ENCODE results near the gene CHST8.

Gene CHST8

GRCh38 chr19:33678796-33679585 lies 57.2 kb downstream of the CHST8 start:
- no peak for TF ChIP-seq RAD21 (IDR thresholded peaks at IDR 0.05; ENCODE audit: low read depth)
- no peak for TF ChIP-seq EGR1 (IDR thresholded peaks at IDR 0.05)
- no peak for TF ChIP-seq MAX (IDR thresholded peaks at IDR 0.05)
- no peak for TF ChIP-seq ZBTB7A (IDR thresholded peaks at IDR 0.05; ENCODE audit: low read depth)
- TF ChIP-seq NFIC (IDR thresholded peaks at IDR 0.05): no peak
- no peak for TF ChIP-seq FOXM1 (IDR thresholded peaks at IDR 0.05; ENCODE audit: borderline replicate concordance, low read depth)
- TF ChIP-seq TCF12 (IDR thresholded peaks at IDR 0.05; ENCODE audit: low read depth): no peak
- no peak for TF ChIP-seq REST (IDR thresholded peaks at IDR 0.05; ENCODE audit: low read depth)
- no peak for TF ChIP-seq TAF1 (IDR thresholded peaks at IDR 0.05; ENCODE audit: low read depth)
- no peak for TF ChIP-seq CREB1 (IDR thresholded peaks at IDR 0.05; ENCODE audit: low read depth)
- TF ChIP-seq YY1 (IDR thresholded peaks at IDR 0.05; ENCODE audit: low read depth): no peak
- no peak for TF ChIP-seq USF1 (IDR thresholded peaks at IDR 0.05)
- no peak for TF ChIP-seq TEAD4 (IDR thresholded peaks at IDR 0.05)
- no peak for TF ChIP-seq CEBPB (IDR thresholded peaks at IDR 0.05)
- TF ChIP-seq EP300 (IDR thresholded peaks at IDR 0.05; ENCODE audit: borderline replicate concordance): no peak

GRCh38 chr19:33679696-33680095 lies 57.9 kb downstream of the CHST8 start:
- TF ChIP-seq YY1 (IDR thresholded peaks at IDR 0.05; ENCODE audit: low read depth): no peak
- no peak for TF ChIP-seq REST (IDR thresholded peaks at IDR 0.05; ENCODE audit: low read depth)
- no peak for TF ChIP-seq USF1 (IDR thresholded peaks at IDR 0.05)
- TF ChIP-seq CEBPB (IDR thresholded peaks at IDR 0.05): no peak
- TF ChIP-seq EP300 (IDR thresholded peaks at IDR 0.05; ENCODE audit: borderline replicate concordance): no peak
- TF ChIP-seq TEAD4 (IDR thresholded peaks at IDR 0.05): no peak
- TF ChIP-seq CREB1 (IDR thresholded peaks at IDR 0.05; ENCODE audit: low read depth): no peak
- TF ChIP-seq ZBTB7A (IDR thresholded peaks at IDR 0.05; ENCODE audit: low read depth): no peak
- no peak for TF ChIP-seq TAF1 (IDR thresholded peaks at IDR 0.05; ENCODE audit: low read depth)
- no peak for TF ChIP-seq EGR1 (IDR thresholded peaks at IDR 0.05)
- TF ChIP-seq FOXM1 (IDR thresholded peaks at IDR 0.05; ENCODE audit: borderline replicate concordance, low read depth): no peak
- no peak for TF ChIP-seq MAX (IDR thresholded peaks at IDR 0.05)
- TF ChIP-seq RAD21 (IDR thresholded peaks at IDR 0.05; ENCODE audit: low read depth): no peak
- no peak for TF ChIP-seq NFIC (IDR thresholded peaks at IDR 0.05)
- no peak for TF ChIP-seq TCF12 (IDR thresholded peaks at IDR 0.05; ENCODE audit: low read depth)

- TF ChIP-seq CEBPB (IDR thresholded peaks at IDR 0.05): no peak
- TF ChIP-seq TCF12 (IDR thresholded peaks at IDR 0.05; ENCODE audit: low read depth): no peak
- TF ChIP-seq EGR1 (IDR thresholded peaks at IDR 0.05): no peak
- TF ChIP-seq MAX (IDR thresholded peaks at IDR 0.05): no peak
- TF ChIP-seq TAF1 (IDR thresholded peaks at IDR 0.05; ENCODE audit: low read depth): no peak
- no peak for TF ChIP-seq NFIC (IDR thresholded peaks at IDR 0.05)
- TF ChIP-seq RAD21 (IDR thresholded peaks at IDR 0.05; ENCODE audit: low read depth): no peak
- no peak for TF ChIP-seq USF1 (IDR thresholded peaks at IDR 0.05)
- no peak for TF ChIP-seq CREB1 (IDR thresholded peaks at IDR 0.05; ENCODE audit: low read depth)
- no peak for TF ChIP-seq FOXM1 (IDR thresholded peaks at IDR 0.05; ENCODE audit: borderline replicate concordance, low read depth)
- no peak for TF ChIP-seq REST (IDR thresholded peaks at IDR 0.05; ENCODE audit: low read depth)
- TF ChIP-seq ZBTB7A (IDR thresholded peaks at IDR 0.05; ENCODE audit: low read depth): no peak
- no peak for TF ChIP-seq YY1 (IDR thresholded peaks at IDR 0.05; ENCODE audit: low read depth)
- TF ChIP-seq EP300 (IDR thresholded peaks at IDR 0.05; ENCODE audit: borderline replicate concordance): no peak
- TF ChIP-seq TEAD4 (IDR thresholded peaks at IDR 0.05): no peak
Measured at GRCh38 chr19:33681081-33681680, 59.4 kb downstream of the CHST8 start.
